ENCODE measurements around the gene CTSF.

The CTSF gene

DNA sequence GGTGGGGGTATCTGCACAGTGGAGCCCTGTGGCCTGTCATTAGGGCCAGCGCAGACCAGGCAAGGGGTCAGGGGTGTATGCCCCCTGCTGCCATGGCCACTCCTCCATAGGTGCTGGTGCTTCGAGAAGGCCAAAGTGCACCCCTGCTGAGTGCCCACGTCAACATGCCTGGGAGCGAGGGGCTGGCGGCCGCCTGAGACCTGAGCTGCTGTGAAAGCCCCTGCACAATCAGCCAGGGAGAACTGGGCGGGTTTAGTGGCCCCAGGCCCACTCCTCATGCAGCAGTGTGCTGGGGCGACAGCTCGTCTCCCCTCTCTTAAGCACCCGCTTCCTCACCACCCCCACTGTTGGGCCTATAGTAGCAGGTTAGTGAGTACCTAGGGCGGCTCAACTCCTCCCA, 36.6 kb downstream of the CTSF start:
- 90 to 92% methylated on average over 10 to 11 of the region's 11 CpGs for WGBS, 2 experiments (ENCODE audit: insufficient coverage in 2 of 2)
- no peaks in the 10 kb centered on the region for H3K4me1 ChIP-seq (ENCODE audit: control insufficient read depth, insufficient read depth, low read length, poor library complexity, severe bottlenecking)
- no peaks in the 10 kb centered on the region for H3K9me3 ChIP-seq (ENCODE audit: control insufficient read depth, low read length)
- H3K36me3 ChIP-seq (ENCODE audit: control insufficient read depth, insufficient read depth, low read length) = peaks cover 23% of the 10 kb centered on the region
- no peak overlapping the region for H3K27ac ChIP-seq (ENCODE audit: low read depth, low read length, severe bottlenecking)
- no peak overlapping the region for H3K4me3 ChIP-seq (ENCODE audit: extremely low read depth, insufficient read depth, low read length, poor library complexity, severe bottlenecking)

DNA sequence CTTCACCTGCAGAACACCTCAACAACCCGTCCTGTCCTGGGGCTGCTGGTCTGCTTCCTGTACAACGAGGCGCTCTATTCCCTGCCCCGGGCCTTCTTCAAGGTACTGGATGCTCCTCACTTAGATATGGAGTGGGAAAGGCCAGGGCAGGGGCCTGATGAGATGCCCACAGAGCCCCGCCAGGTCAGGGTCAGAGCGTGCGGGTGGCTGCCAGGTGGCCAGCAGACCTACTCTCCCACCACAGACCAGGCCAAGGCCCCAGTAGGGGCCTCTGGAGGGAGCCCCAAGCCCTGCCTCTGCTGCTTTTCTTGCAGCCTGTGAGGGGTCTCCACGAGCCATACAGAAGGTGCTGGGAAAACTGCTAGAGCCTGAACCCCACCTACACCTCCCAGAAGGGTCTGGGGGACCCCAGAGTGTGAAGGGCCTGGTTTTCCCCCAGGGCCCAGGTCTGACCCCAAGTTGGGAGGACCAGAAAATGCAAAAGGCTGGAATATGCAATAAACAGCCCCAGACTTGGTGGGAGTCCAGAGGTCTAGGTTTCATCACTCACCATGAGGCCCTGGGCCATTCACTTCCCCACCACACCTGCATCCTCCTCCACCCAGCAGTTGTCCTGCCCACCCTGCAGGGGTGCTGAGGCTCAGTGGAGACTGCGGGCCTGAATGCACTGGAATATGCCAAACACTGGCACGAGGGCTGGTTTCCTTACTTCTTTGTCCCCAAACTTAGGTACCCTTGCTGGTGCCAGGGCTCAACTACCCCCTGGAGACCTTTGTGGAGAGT, 37.3 kb downstream of the CTSF start:
- peaks cover 21% of the 10 kb centered on the region for H3K36me3 ChIP-seq (ENCODE audit: control insufficient read depth, insufficient read depth, low read length)
- H3K9me3 ChIP-seq (ENCODE audit: control insufficient read depth, low read length) = no peaks in the 10 kb centered on the region
- WGBS, 2 experiments (ENCODE audit: insufficient coverage in 2 of 2) = 96 to 98% methylated on average over 6 to 9 of the region's 10 CpGs
- H3K4me1 ChIP-seq (ENCODE audit: control insufficient read depth, insufficient read depth, low read length, poor library complexity, severe bottlenecking) = no peaks in the 10 kb centered on the region
- H3K27ac ChIP-seq (ENCODE audit: low read depth, low read length, severe bottlenecking) = no peak overlapping the region
- no peak overlapping the region for H3K4me3 ChIP-seq (ENCODE audit: extremely low read depth, insufficient read depth, low read length, poor library complexity, severe bottlenecking)

DNA sequence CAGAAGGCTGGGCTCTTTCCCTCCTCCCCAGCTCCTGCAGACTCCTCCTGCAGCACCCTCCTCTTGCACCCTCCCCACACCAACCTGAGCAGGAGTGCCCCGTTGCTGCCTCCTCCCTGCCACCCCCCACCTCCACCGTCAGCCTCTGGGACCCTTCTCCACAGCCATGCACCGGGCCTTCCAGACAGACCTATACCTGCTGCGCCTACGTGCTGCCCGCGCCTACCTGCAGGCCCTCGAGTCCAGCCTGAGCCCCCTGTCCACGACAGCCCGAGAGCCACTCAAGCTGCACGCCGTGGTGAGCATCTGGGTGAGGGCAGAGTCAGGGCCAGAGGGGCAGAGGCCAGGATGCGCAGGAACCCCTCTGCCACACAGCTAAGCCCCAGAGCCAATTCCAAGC, 38.8 kb downstream of the CTSF start:
- Histone ChIP-seq H3K4me3 (ENCODE audit: extremely low read depth, insufficient read depth, low read length, poor library complexity, severe bottlenecking) (no peak overlapping the region), H3K27ac (ENCODE audit: low read depth, low read length, severe bottlenecking) (no peak overlapping the region), H3K9me3 (ENCODE audit: control insufficient read depth, low read length) (no peaks in the 10 kb centered on the region), H3K36me3 (ENCODE audit: control insufficient read depth, insufficient read depth, low read length) (peaks cover 16% of the 10 kb centered on the region), H3K4me1 (ENCODE audit: control insufficient read depth, insufficient read depth, low read length, poor library complexity, severe bottlenecking) (no peaks in the 10 kb centered on the region)
- WGBS, 2 experiments (ENCODE audit: insufficient coverage in 2 of 2) = 94 to 95% methylated on average over 8 to 13 of the region's 13 CpGs

DNA sequence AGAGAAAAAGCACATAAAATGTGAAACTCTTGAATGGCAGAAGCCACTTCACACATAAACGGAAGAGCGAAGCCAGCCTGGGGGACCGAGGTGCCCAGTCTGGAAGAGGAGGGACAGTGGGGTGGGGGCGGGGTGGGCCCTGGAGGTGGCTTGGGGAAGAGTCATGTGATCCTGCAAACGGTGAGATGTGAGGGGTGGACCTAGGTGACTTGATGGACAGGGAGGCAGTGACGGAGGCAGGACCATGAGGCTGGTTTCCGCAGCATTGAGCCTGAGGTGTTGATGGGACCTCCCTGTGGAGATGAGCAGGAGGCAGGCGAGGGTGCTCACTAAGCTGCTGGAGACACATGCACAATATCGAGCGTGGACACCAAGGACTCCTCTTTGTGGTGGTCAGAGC, 39.3 kb downstream of the CTSF start:
- 88 to 94% methylated on average over 9 of the region's 10 CpGs for WGBS, 2 experiments (ENCODE audit: insufficient coverage in 2 of 2)
- no peaks in the 10 kb centered on the region for H3K9me3 ChIP-seq (ENCODE audit: control insufficient read depth, low read length)
- H3K4me3 ChIP-seq (ENCODE audit: extremely low read depth, insufficient read depth, low read length, poor library complexity, severe bottlenecking) = no peak overlapping the region
- H3K36me3 ChIP-seq (ENCODE audit: control insufficient read depth, insufficient read depth, low read length) = peaks cover 19% of the 10 kb centered on the region
- no peaks in the 10 kb centered on the region for H3K4me1 ChIP-seq (ENCODE audit: control insufficient read depth, insufficient read depth, low read length, poor library complexity, severe bottlenecking)
- no peak overlapping the region for H3K27ac ChIP-seq (ENCODE audit: low read depth, low read length, severe bottlenecking)

DNA sequence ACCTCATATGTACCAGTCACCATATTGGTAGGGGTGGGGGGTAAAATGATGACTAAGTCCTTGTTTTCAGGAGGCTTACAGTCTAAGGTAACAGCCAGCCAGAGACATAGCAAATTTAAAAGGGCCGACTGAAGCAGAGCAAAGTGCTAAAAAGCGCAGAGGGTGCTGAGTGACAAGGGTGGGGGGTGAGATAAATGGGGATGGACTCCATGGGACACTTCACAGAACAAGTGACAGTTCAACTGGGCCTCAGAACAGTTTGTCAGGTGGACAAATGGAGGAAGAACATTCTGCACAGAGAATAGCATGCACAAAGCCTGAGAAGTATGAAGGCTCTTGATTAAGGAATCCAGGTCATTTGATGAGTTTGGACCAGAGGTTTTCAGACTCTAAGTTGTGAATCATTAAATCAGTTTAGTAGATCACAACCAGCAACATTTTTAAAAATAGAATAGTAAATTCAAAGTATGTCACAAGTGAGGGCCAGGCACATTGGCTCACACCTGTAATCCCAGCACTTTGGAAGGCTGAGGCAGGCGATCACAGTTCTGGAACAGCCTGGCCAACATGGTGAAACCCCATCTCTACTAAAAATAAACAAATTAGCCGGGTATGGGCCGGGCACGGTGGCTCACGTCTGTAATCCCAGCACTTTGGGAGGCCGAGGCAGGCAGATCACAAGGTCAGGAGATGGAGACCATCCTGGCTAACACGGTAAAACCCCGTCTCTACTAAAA, 43.9 kb downstream of the CTSF start:
- WGBS, 2 experiments (ENCODE audit: insufficient coverage in 2 of 2) = 93 to 99% methylated on average over 8 of the region's 10 CpGs
- Histone ChIP-seq H3K27ac (ENCODE audit: low read depth, low read length, severe bottlenecking) (no peak overlapping the region), H3K36me3 (ENCODE audit: control insufficient read depth, insufficient read depth, low read length) (peaks cover 45% of the 10 kb centered on the region), H3K4me3 (ENCODE audit: extremely low read depth, insufficient read depth, low read length, poor library complexity, severe bottlenecking) (no peak overlapping the region), H3K9me3 (ENCODE audit: control insufficient read depth, low read length) (no peaks in the 10 kb centered on the region), H3K4me1 (ENCODE audit: control insufficient read depth, insufficient read depth, low read length, poor library complexity, severe bottlenecking) (no peaks in the 10 kb centered on the region)

DNA sequence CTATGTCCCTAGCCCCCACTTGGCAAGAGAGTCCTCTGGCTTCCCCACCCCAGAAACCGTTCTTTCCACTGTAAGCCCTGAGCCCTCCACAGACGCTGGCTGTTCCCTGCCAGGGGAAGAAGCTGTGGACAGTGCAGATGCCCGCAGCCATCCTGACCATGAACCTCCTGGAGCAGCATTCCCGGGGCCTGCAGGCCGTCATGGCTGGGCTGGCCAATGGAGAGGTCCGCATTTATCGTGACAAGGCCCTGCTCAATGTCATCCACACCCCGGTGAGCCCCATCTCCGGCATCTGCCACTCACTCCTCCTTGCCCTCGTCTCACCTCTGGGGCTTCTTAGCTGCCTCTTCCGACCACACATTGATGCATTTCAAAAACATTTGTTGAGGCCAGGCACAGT, 44.8 kb downstream of the CTSF start:
- Histone ChIP-seq H3K4me1 (ENCODE audit: control insufficient read depth, insufficient read depth, low read length, poor library complexity, severe bottlenecking) (no peaks in the 10 kb centered on the region), H3K27ac (ENCODE audit: low read depth, low read length, severe bottlenecking) (no peak overlapping the region), H3K9me3 (ENCODE audit: control insufficient read depth, low read length) (no peaks in the 10 kb centered on the region), H3K4me3 (ENCODE audit: extremely low read depth, insufficient read depth, low read length, poor library complexity, severe bottlenecking) (no peak overlapping the region), H3K36me3 (ENCODE audit: control insufficient read depth, insufficient read depth, low read length) (peaks cover 52% of the 10 kb centered on the region)
- WGBS, 2 experiments (ENCODE audit: insufficient coverage in 2 of 2) = 91 to 93% methylated on average over 8 to 11 of the region's 11 CpGs

All from mesodermal cell (in vitro differentiated cells).